Epithelial cell of proximal tubule (primary cell): ENCODE results near the gene NUDT14. TPM values are rescaled to one million over a fixed set of nuclear protein-coding genes. Genes with fewer than 3 reads are reported as not detected.

Experiments
- DNase-seq: peaks from one replicate; pipeline ENCODE4 v3.0.0-alpha.2; 2011; ENCODE audit warnings: low read depth
- H3K4me3 ChIP-seq: 2 replicates; pipeline ENCODE4 v1.5.1; 2011; ENCODE audit warnings: low read depth, mild to moderate bottlenecking, low read length
- CTCF ChIP-seq: conservative IDR thresholded peaks from 2 replicates; pipeline ENCODE4 v1.5.1; 2012; ENCODE audit warnings: low read depth, mild to moderate bottlenecking, low read length
- total RNA-seq: library from RNA; depleted of rRNA; stranded (reverse); fragments of >200 nt; gene quantifications from 2 replicates; pipeline ENCODE4 v1.2.3, GENCODE V29; 2015

The NUDT14 gene
- total RNA-seq, 1 donor from 2014 or later = 30.2 TPM

GRCh38 chr14:105212541-105213300 lies 31.6 kb upstream of the NUDT14 start:
- TF ChIP-seq CTCF = no peak
- DNase-seq = no peak
- no peak overlapping the region for H3K4me3 ChIP-seq

- no peak overlapping the region for H3K4me3 ChIP-seq
- TF ChIP-seq CTCF = no peak
Observed at GRCh38 chr14:105211758-105212089, 30.6 kb upstream of the NUDT14 start.

GRCh38 chr14:105211086-105211757 lies 30.1 kb upstream of the NUDT14 start:
- DNase-seq = no peak
- no peak overlapping the region for H3K4me3 ChIP-seq

More at GRCh38 chr14:105211758-105212089, 30.6 kb upstream of the NUDT14 start:
- no peak for DNase-seq

GRCh38 chr14:105210266-105211025 lies 29.3 kb upstream of the NUDT14 start:
- no peak for DNase-seq
- TF ChIP-seq CTCF = no peak
- no peak overlapping the region for H3K4me3 ChIP-seq

More at GRCh38 chr14:105211086-105211757, 30.1 kb upstream of the NUDT14 start:
- TF ChIP-seq CTCF = no peak

GRCh38 chr14:105209646-105210045 lies 28.5 kb upstream of the NUDT14 start:
- H3K4me3 ChIP-seq = no peak overlapping the region
- TF ChIP-seq CTCF = no peak
- no peak for DNase-seq

GRCh38 chr14:105209091-105209490 lies 28.0 kb upstream of the NUDT14 start:
- DNase-seq = no peak
- H3K4me3 ChIP-seq = no peak overlapping the region
- TF ChIP-seq CTCF = no peak
